OCI-LY1 (cell line): ENCODE results near the gene NEURL3.

Source experiments
- H2AFZ ChIP-seq: fragments of 200-600 bp; sonication (generic), shearing (Covaris generic); 2 replicates; pipeline ENCODE4 v1.6.0; 2014; ENCODE audit warnings: antibody characterized with exemption, mild to moderate bottlenecking, low read length
- H3F3A ChIP-seq: fragments of 200-600 bp; sonication (generic), shearing (Covaris generic); 2 replicates; pipeline ENCODE4 v1.6.0; 2014; ENCODE audit warnings: mild to moderate bottlenecking, antibody characterized with exemption, low read length, moderate library complexity; ENCODE audit not compliant: insufficient read depth
- H3K27ac ChIP-seq: fragments of 200-600 bp; sonication (generic); 2 replicates; pipeline ENCODE4 v1.5.1; 2014; ENCODE audit warnings: low read length, mixed run types, mild to moderate bottlenecking, low read depth; ENCODE audit not compliant: poor library complexity, severe bottlenecking
- H3K27me3 ChIP-seq: fragments of 200-600 bp; sonication (generic); 2 replicates; pipeline ENCODE4 v1.6.0; 2014; ENCODE audit warnings: antibody characterized with exemption, mild to moderate bottlenecking, low read length, moderate library complexity; ENCODE audit not compliant: insufficient read depth
- H3K36me3 ChIP-seq: fragments of 200-600 bp; sonication (generic); 2 replicates; pipeline ENCODE4 v1.6.1; 2014; ENCODE audit warnings: mild to moderate bottlenecking, antibody characterized with exemption, low read length, moderate library complexity, mixed read lengths; ENCODE audit not compliant: insufficient read depth
- H3K4me1 ChIP-seq: fragments of 200-600 bp; sonication (generic); 2 replicates; pipeline ENCODE4 v1.5.1; 2014; ENCODE audit warnings: mild to moderate bottlenecking, low read length, moderate library complexity; ENCODE audit not compliant: insufficient read depth, severe bottlenecking
- H3K4me2 ChIP-seq: fragments of 200-600 bp; sonication (generic), shearing (Covaris generic); 2 replicates; pipeline ENCODE4 v1.6.1; 2014; ENCODE audit warnings: low read length
- H3K4me3 ChIP-seq: fragments of 200-600 bp; sonication (generic); 2 replicates; pipeline ENCODE4 v1.5.1; 2014; ENCODE audit warnings: low read length, low read depth, mild to moderate bottlenecking, mixed read lengths; ENCODE audit not compliant: poor library complexity, severe bottlenecking
- H3K79me2 ChIP-seq: fragments of 200-600 bp; shearing (Covaris generic); 2 replicates; pipeline ENCODE4 v1.6.1; 2016; ENCODE audit warnings: mixed run types, low read length, mixed read lengths; ENCODE audit not compliant: insufficient read depth
- H3K9ac ChIP-seq: fragments of 200-600 bp; sonication (generic), shearing (Covaris generic); 2 replicates; pipeline ENCODE4 v1.6.1; 2014; ENCODE audit warnings: mild to moderate bottlenecking, low read length, mixed read lengths
- H3K9me2 ChIP-seq: fragments of 200-600 bp; sonication (generic), shearing (Covaris generic); 2 replicates; pipeline ENCODE4 v1.6.1; 2014; ENCODE audit warnings: low read depth, mild to moderate bottlenecking, low read length, mixed read lengths
- H3K9me3 ChIP-seq: fragments of 200-600 bp; shearing (Covaris generic); 2 replicates; pipeline ENCODE4 v1.6.1; 2014; ENCODE audit warnings: low read length, mixed read lengths
- H4K20me1 ChIP-seq: fragments of 200-600 bp; sonication (generic), shearing (Covaris generic); 2 replicates; pipeline ENCODE4 v1.6.0; 2016; ENCODE audit warnings: mild to moderate bottlenecking, low read length; ENCODE audit not compliant: insufficient read depth
- EZH2 ChIP-seq: fragments of 200-600 bp; sonication (generic), shearing (Covaris generic); IDR thresholded peaks from 2 replicates; pipeline ENCODE4 v1.8.0; 2017; ENCODE audit warnings: borderline replicate concordance, mixed run types, mild to moderate bottlenecking, antibody characterized with exemption, low read length, moderate library complexity, mixed read lengths
- TF ChIP-seq, protein P1 (sequence below): fragments of 200-600 bp; sonication (generic), shearing (Covaris generic); IDR thresholded peaks from 2 replicates; pipeline ENCODE4 v1.5.1; 2017; ENCODE audit warnings: mild to moderate bottlenecking, antibody characterized with exemption, low read length, moderate library complexity, mixed read lengths

NEURL3 gene

DNA sequence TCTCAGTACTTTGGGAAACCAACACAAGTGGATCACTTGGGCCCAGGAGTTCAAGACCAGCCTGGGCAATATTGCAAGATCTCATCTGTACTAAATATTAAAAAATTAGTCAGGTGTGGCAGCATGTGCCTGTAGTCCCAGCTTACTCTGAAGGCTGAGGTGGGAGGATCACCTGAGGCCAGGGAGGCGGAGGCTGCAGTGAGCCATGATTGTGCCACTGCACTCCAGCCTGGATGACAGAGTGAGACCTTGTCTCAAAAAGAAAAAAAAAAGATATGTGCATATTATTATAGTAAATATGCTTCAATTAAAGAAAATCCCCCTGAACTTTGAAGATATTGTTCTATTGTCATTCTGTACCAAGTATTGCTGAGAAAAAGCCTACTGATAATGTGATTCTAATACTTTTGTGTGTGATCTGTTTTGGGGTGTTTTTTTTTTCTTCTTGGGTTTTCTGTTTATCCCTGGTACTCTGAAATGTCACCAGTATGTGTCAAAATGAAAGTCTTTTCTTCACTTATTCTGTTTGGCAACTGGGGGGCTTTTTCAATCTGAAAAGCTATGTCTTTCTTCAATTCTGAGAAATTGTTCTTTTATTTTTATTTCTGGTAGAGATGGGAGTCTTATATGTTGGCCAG lies 13.2 kb downstream of the NEURL3 start:
- H3K4me2 ChIP-seq = no peak overlapping the region
- no peak for TF ChIP-seq EZH2
- TF ChIP-seq, protein P1, sequence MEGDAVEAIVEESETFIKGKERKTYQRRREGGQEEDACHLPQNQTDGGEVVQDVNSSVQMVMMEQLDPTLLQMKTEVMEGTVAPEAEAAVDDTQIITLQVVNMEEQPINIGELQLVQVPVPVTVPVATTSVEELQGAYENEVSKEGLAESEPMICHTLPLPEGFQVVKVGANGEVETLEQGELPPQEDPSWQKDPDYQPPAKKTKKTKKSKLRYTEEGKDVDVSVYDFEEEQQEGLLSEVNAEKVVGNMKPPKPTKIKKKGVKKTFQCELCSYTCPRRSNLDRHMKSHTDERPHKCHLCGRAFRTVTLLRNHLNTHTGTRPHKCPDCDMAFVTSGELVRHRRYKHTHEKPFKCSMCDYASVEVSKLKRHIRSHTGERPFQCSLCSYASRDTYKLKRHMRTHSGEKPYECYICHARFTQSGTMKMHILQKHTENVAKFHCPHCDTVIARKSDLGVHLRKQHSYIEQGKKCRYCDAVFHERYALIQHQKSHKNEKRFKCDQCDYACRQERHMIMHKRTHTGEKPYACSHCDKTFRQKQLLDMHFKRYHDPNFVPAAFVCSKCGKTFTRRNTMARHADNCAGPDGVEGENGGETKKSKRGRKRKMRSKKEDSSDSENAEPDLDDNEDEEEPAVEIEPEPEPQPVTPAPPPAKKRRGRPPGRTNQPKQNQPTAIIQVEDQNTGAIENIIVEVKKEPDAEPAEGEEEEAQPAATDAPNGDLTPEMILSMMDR = no peak
- no peaks in the 10 kb centered on the region for H4K20me1 ChIP-seq
- H3K79me2 ChIP-seq = no peaks in the 10 kb centered on the region
- H3K4me3 ChIP-seq = no peak overlapping the region
- no peak overlapping the region for H3K9ac ChIP-seq
- H3F3A ChIP-seq = no peaks in the 10 kb centered on the region
- H3K4me1 ChIP-seq = no peaks in the 10 kb centered on the region
- no peaks in the 10 kb centered on the region for H3K36me3 ChIP-seq
- H3K9me3 ChIP-seq = 0 out of 2 replicates have a peak, but pooled peaks cover 4% of the 10 kb centered on the region
- no peak overlapping the region for H3K27ac ChIP-seq
- H3K27me3 ChIP-seq = no peaks in the 10 kb centered on the region; the same call in 1 of the 2 replicates
- H3K9me2 ChIP-seq = no peaks in the 10 kb centered on the region
- H2AFZ ChIP-seq = no peak overlapping the region

DNA sequence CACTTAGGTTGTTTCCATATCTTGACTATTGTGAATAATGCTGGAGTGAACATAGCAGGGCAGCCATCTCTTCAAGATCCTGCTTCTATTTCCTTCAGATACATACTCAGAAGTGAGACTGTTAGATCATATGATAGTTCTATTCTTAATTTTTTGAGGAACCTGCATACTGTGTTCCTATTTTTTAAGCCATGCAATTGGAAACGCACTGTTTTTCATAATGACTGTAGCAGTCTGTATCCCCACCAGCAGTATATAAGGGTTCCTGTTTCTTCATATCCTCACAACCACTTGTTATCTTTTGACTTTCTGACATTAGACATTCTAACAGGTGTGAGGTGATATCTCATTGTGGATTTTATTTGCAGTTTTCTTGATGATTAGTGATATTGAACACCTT lies 15.5 kb downstream of the NEURL3 start:
- Histone ChIP-seq H3K27ac (no peak overlapping the region), H4K20me1 (no peaks in the 10 kb centered on the region), H3K9me2 (no peaks in the 10 kb centered on the region), H3K4me3 (no peak overlapping the region), H3F3A (no peaks in the 10 kb centered on the region), H3K79me2 (no peaks in the 10 kb centered on the region), H3K9ac (no peak overlapping the region), H3K27me3 (no peaks in the 10 kb centered on the region), H3K36me3 (no peaks in the 10 kb centered on the region), H3K4me1 (no peaks in the 10 kb centered on the region), H3K9me3 (0 out of 2 replicates have a peak, but pooled peaks cover 4% of the 10 kb centered on the region), H2AFZ (no peak overlapping the region), H3K4me2 (no peak overlapping the region)
- TF ChIP-seq EZH2 = no peak
- TF ChIP-seq, protein P1 = no peak

DNA sequence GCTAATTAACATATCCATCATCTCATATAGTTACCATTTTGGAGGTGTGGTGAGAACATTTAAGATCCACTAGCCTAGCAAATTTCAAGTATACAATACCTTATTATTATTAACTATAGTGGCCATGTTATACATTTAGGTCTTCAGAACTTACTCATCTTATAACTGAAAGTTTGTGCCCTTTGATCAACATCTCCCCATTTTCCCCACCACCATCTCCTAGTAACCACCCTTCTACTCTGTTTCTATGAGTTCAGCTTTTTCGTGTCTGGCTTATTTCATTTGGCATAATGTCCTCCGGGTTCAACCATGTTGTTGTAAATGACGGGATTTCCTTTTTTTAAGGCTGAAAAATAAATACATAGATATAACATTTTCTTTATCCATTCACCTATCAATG lies 15.9 kb downstream of the NEURL3 start:
- 0 out of 2 replicates have a peak, but pooled peaks cover 4% of the 10 kb centered on the region for H3K9me3 ChIP-seq
- H3K27ac ChIP-seq = no peak overlapping the region
- TF ChIP-seq EZH2 = no peak
- TF ChIP-seq, protein P1 = no peak
- no peak overlapping the region for H3K9ac ChIP-seq
- no peaks in the 10 kb centered on the region for H3K79me2 ChIP-seq
- no peak overlapping the region for H2AFZ ChIP-seq
- no peaks in the 10 kb centered on the region for H3K27me3 ChIP-seq
- no peaks in the 10 kb centered on the region for H3F3A ChIP-seq
- H3K4me1 ChIP-seq = no peaks in the 10 kb centered on the region
- H4K20me1 ChIP-seq = no peaks in the 10 kb centered on the region
- H3K36me3 ChIP-seq = no peaks in the 10 kb centered on the region
- H3K4me2 ChIP-seq = no peak overlapping the region
- H3K9me2 ChIP-seq = no peaks in the 10 kb centered on the region
- no peak overlapping the region for H3K4me3 ChIP-seq
